Common myeloid progenitor, CD34-positive (primary cell): Measurements from ENCODE around the gene TBL3.
"Not testable (repeated sequence)": the region's sequence is repeated elsewhere in the genome, so short reads cannot be mapped to it uniquely, and the experiment has no call there.

Experiments
- CTCF ChIA-PET: fragments of 350-600 bp; sonication (Branson Sonifier 250); formaldehyde crosslinking; loops from one replicate; lab custom pipeline; 2021; ENCODE audit warnings: antibody characterized with exemption; lab: Charles Lee
- POLR2A ChIA-PET: fragments of 350-600 bp; sonication (Branson Sonifier 250); formaldehyde crosslinking; loops from one replicate; lab custom pipeline; 2021; ENCODE audit warnings: antibody characterized with exemption; lab: Charles Lee
- DNase-seq, 3 donors: peaks; one replicate each; pipeline versions ENCODE4 v3.0.0 to v3.0.0-alpha.2; 2013
- H3K27ac ChIP-seq, 2 experiments: 1 replicate in 1 of 2; 2 replicates in 1 of 2; pipeline ENCODE4 v1.7.0; 2013; ENCODE audit warnings: inconsistent platforms in 2 of 2, low read length in 2 of 2, mild to moderate bottlenecking in 2 of 2, low read depth in 1 of 2, moderate library complexity in 1 of 2; ENCODE audit not compliant: severe bottlenecking in 2 of 2, insufficient read depth in 1 of 2, poor library complexity in 1 of 2
- H3K27me3 ChIP-seq, 5 experiments: replicated peaks in 2 of 5; 1 replicate in 3 of 5; 2 replicates in 2 of 5; pipeline versions ENCODE4 v1.6.1 to v1.7.0; 2013; ENCODE audit warnings: low read length in 4 of 5, mild to moderate bottlenecking in 2 of 5, moderate library complexity in 2 of 5, inconsistent platforms in 1 of 5; ENCODE audit not compliant: insufficient read depth in 5 of 5, control insufficient read depth in 4 of 5
- H3K36me3 ChIP-seq, 4 experiments: 1 replicate in 2 of 4; 2 replicates in 2 of 4; pipeline versions ENCODE4 v1.6.1 to v1.7.0; 2013; ENCODE audit warnings: low read length in 3 of 4, control low read depth in 1 of 4, mild to moderate bottlenecking in 1 of 4; ENCODE audit not compliant: control insufficient read depth in 4 of 4, insufficient read depth in 4 of 4
- H3K4me1 ChIP-seq, 4 experiments: 1 replicate in 3 of 4; 2 replicates in 1 of 4; pipeline versions ENCODE4 v1.6.1 to v1.7.1; 2013; ENCODE audit warnings: low read length in 3 of 4, mild to moderate bottlenecking in 3 of 4, control low read depth in 1 of 4, inconsistent platforms in 1 of 4, moderate library complexity in 1 of 4; ENCODE audit not compliant: control insufficient read depth in 4 of 4, insufficient read depth in 4 of 4; ENCODE audit errors: control extremely low read depth in 1 of 4
- H3K4me3 ChIP-seq, 7 experiments: 1 replicate in 4 of 7; 2 replicates in 3 of 7; pipeline versions ENCODE4 v1.5.1 to v1.7.0; 2013; ENCODE audit warnings: mild to moderate bottlenecking in 7 of 7, low read length in 6 of 7, moderate library complexity in 6 of 7, inconsistent platforms in 2 of 7, low read depth in 2 of 7, control low read depth in 1 of 7; ENCODE audit not compliant: insufficient read depth in 4 of 7, control insufficient read depth in 1 of 7; ENCODE audit errors: extremely low read depth in 1 of 7
- H3K9me3 ChIP-seq, 5 experiments: 1 replicate in 4 of 5; 2 replicates in 1 of 5; pipeline versions ENCODE4 v1.6.1 to v1.7.1; 2013; ENCODE audit warnings: low read length in 4 of 5, mild to moderate bottlenecking in 2 of 5, inconsistent platforms in 1 of 5, low read depth in 1 of 5, moderate library complexity in 1 of 5; ENCODE audit not compliant: control insufficient read depth in 4 of 5, insufficient read depth in 2 of 5; ENCODE audit errors: control extremely low read depth in 1 of 5
- WGBS: methylation state at CpG from one replicate; pipeline ENCODE4 v1.1.5; 2013; ENCODE audit not compliant: insufficient coverage; 5-methylcytosine and 5-hydroxymethylcytosine counted together

Gene TBL3

GRCh38 chr16:1959269-1960039 is 12.4 kb upstream of the TBL3 start, which contains the start of gene NDUFB10:
Gene NDUFB10 (plus strand): TSS chr16:1959538. CDS start chr16:1959625, 87 bp downstream.
- WGBS = under 1% methylated on average over 70 of the region's 79 CpGs
- DNase-seq = peak; percentile 84 to 89 (median 87)
- H3K27me3 ChIP-seq = peaks cover 0 to 7% (median 0%) of the 10 kb centered on the region in 5 experiments
- CTCF ChIA-PET = interaction anchor here (0.6 to 1.0 kb wide), 3 partner anchors 10 to 32 kb away, joined by 3 read pairs; no protein-coding TSS in a partner anchor
- peaks cover 0 to 48% (median 38%) of the 10 kb centered on the region in 4 experiments for H3K4me1 ChIP-seq
- peak within 1 kb of the TSS; percentile 54 to 84 for H3K27ac ChIP-seq
- no peaks in the 10 kb centered on the region for H3K9me3 ChIP-seq
- POLR2A ChIA-PET = interaction anchor here (0.6 to 1.1 kb wide), 2 partner anchors 12 to 213 kb away, joined by 3 to 4 read pairs; partner anchors contain the start of gene TBL3
- H3K36me3 ChIP-seq = peaks cover 0 to 33% (median 23%) of the 10 kb centered on the region in 4 experiments
- peak within 1 kb of the TSS; percentile 51 to 90 (median 81) for H3K4me3 ChIP-seq

- peak in 1 of 3 donors; percentile 32 for DNase-seq
- CTCF ChIA-PET = interaction anchor here (0.9 to 1.2 kb wide), 3 partner anchors 9 to 10 kb away, joined by 3 to 6 read pairs (median 3); no protein-coding TSS in a partner anchor
- Histone ChIP-seq H3K9me3 (no peaks in the 10 kb centered on the region), H3K27me3 (peaks cover 0 to 7% (median 0%) of the 10 kb centered on the region in 5 experiments), H3K4me1 (peaks cover 0 to 54% (median 47%) of the 10 kb centered on the region in 4 experiments), H3K27ac (peak overlapping the region in 1 of 2 experiments; percentile 84), H3K4me3 (peak overlapping the region in 5 of 7 experiments; percentile 16 to 90 (median 82)), H3K36me3 (peaks cover 0 to 33% (median 23%) of the 10 kb centered on the region in 4 experiments)
- POLR2A ChIA-PET = interaction anchor here (1.3 kb wide), 1 partner anchor 11 kb away, joined by 5 read pairs; the partner anchor contains the start of gene TBL3
- WGBS = 77% methylated on average over 19 of the region's 20 CpGs
Observed at GRCh38 chr16:1960665-1961630, 10.9 kb upstream of the TBL3 start.

GRCh38 chr16:1961651-1962067 is 10.2 kb upstream of the TBL3 start:
- Histone ChIP-seq H3K4me3 (no peak overlapping the region), H3K9me3 (no peaks in the 10 kb centered on the region), H3K36me3 (peaks cover 0 to 33% (median 23%) of the 10 kb centered on the region in 4 experiments), H3K27me3 (peaks cover 0 to 7% (median 0%) of the 10 kb centered on the region in 5 experiments), H3K27ac (no peak overlapping the region), H3K4me1 (peaks cover 0 to 55% (median 48%) of the 10 kb centered on the region in 4 experiments)
- ChIA-PET CTCF (interaction anchor here (0.7 kb wide), 1 partner anchor 548 kb away, joined by 3 read pairs; no protein-coding TSS in a partner anchor), POLR2A (no interaction called here)
- whole genome bisulfite sequencing = 92% methylated on average over 2 of the region's 6 CpGs
- DNase-seq = no peak

GRCh38 chr16:1962161-1963153 is 9.4 kb upstream of the TBL3 start:
- H3K27ac ChIP-seq = peak overlapping the region in 1 of 2 experiments; percentile 98
- H3K9me3 ChIP-seq, DNase-seq, POLR2A ChIA-PET, H3K27me3 ChIP-seq: not testable (repeated sequence)
- 95% methylated on average over 17 of the region's 37 CpGs for WGBS
- H3K4me1 ChIP-seq = peaks cover 0 to 55% (median 48%) of the 10 kb centered on the region in 4 experiments
- peaks cover 0 to 33% (median 23%) of the 10 kb centered on the region in 4 experiments for H3K36me3 ChIP-seq
- H3K4me3 ChIP-seq = peak overlapping the region in 2 of 7 experiments; percentile 87 to 89
- CTCF ChIA-PET = interaction anchor here (0.7 to 1.2 kb wide), 2 partner anchors 16 to 547 kb away, joined by 3 read pairs; no protein-coding TSS in a partner anchor

- ChIA-PET POLR2A (interaction anchor here (0.5 to 2.3 kb wide), 13 partner anchors 12 to 286 kb away, joined by 3 to 11 read pairs (median 4); partner anchors contain the start of genes GFER, JPT2, MAPK8IP3 and MSRB1), CTCF (interaction anchor here (0.6 to 1.2 kb wide), 4 partner anchors 9 to 280 kb away, joined by 3 read pairs; partner anchors contain the start of gene RPL3L)
- Histone ChIP-seq H3K9me3 (no peaks in the 10 kb centered on the region), H3K27ac (peak overlapping the region; percentile 95 to 98), H3K36me3 (peaks cover 0 to 33% (median 23%) of the 10 kb centered on the region in 4 experiments), H3K4me3 (peak overlapping the region; percentile 60 to 96 (median 89)), H3K27me3 (no peaks in the 10 kb centered on the region), H3K4me1 (peaks cover 0 to 52% (median 47%) of the 10 kb centered on the region in 4 experiments)
- WGBS = 19% methylated on average over 27 of the region's 44 CpGs
- peak in 2 of 3 donors; percentile 48 to 56 for DNase-seq
Observed at GRCh38 chr16:1963806-1964505, 7.9 kb upstream of the TBL3 start.
